Transverse colon (tissue), 4 donors: ENCODE data around the gene HDC.

Experiments used
- EP300 ChIP-seq: sonication (generic); formaldehyde crosslinking; IDR thresholded peaks from one replicate; pipeline ENCODE4 v1.6.1; 2017; ENCODE audit warnings: antibody characterized with exemption, low read depth
- POLR2A ChIP-seq: fragments of 450-650 bp; IDR thresholded peaks from one replicate; pipeline ENCODE4 v1.6.1; 2016; ENCODE audit warnings: antibody characterized with exemption, mild to moderate bottlenecking, moderate library complexity
- POLR2AphosphoS5 ChIP-seq, 3 donors: sonication (generic); formaldehyde crosslinking; IDR thresholded peaks; one replicate each; pipeline ENCODE4 v1.6.1; 2016; ENCODE audit warnings: antibody characterized with exemption in 3 of 3
- TF ChIP-seq, protein P1 (sequence below), 5 experiments: fragments of 200-600 bp in 3 of 5; fragments of 450-650 bp in 2 of 5; sonication (generic) in 3 of 5; IDR thresholded peaks; 1 replicate in 2 of 5; 2 replicates in 3 of 5; pipeline ENCODE4 v1.5.1; 2016 to 2017; ENCODE audit warnings: antibody characterized with exemption in 5 of 5, inconsistent platforms in 3 of 5, mild to moderate bottlenecking in 2 of 5, moderate library complexity in 1 of 5

DNA sequence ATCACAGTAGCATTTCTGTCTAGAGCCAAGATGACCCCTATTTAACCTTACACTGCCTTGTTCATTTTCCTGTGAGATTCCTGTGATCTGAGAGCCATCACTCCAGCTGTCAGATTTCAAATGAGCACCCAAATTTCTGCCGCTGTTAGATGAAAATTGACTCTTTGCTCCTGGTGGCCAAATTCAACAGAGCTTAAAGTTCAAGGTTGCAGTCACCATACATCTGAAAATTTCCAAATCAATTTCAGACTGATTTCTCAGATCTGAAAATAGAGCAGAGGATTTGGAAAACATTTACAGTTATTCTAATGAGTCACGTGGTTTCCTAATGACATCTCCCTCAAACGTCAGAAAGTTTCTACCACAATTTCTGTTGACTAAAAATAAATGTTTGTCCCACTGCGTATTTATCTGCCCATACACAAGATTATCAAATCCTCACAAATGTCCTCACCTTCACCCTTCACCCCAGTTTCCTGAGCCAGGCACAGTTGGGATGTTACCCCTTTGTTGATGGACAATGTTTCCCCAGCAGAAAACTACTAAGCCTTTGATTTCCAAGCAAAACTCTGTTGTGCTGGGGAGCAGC lies 16.4 kb downstream of the HDC start:
- TF ChIP-seq POLR2A (no peak), POLR2AphosphoS5 (IDR thresholded peaks at IDR 0.05) (no peak), EP300 (no peak)
- TF ChIP-seq, protein P1, sequence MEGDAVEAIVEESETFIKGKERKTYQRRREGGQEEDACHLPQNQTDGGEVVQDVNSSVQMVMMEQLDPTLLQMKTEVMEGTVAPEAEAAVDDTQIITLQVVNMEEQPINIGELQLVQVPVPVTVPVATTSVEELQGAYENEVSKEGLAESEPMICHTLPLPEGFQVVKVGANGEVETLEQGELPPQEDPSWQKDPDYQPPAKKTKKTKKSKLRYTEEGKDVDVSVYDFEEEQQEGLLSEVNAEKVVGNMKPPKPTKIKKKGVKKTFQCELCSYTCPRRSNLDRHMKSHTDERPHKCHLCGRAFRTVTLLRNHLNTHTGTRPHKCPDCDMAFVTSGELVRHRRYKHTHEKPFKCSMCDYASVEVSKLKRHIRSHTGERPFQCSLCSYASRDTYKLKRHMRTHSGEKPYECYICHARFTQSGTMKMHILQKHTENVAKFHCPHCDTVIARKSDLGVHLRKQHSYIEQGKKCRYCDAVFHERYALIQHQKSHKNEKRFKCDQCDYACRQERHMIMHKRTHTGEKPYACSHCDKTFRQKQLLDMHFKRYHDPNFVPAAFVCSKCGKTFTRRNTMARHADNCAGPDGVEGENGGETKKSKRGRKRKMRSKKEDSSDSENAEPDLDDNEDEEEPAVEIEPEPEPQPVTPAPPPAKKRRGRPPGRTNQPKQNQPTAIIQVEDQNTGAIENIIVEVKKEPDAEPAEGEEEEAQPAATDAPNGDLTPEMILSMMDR (IDR thresholded peaks at IDR 0.05) = no peak
